GM15510 (cell line): ENCODE measurements around the gene CDK14.

Source experiments
- POLR2A ChIP-seq: IDR thresholded peaks from 3 replicates; pipeline ENCODE4 v1.6.1; 2011; ENCODE audit warnings: borderline replicate concordance; ENCODE audit not compliant: insufficient read length; ENCODE audit errors: extremely low read depth

CDK14 gene

DNA sequence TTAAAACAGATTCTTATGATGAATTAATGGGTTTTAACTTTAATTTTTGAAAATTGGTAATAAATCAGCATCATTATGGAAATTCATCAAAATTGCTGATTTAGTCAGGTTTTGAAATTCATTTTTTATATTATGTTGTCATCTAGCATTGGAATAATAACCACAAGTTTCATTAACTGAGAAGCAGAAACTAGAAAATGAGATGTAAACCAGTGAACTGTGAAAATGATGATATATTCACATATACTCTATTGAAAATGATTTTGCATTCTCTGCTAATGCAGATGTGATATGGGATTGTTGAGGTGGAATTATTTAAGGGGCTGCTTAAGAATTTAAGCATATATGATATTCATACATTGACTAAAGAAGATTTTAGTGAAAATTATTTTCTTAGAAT is 352.0 kb downstream of the CDK14 start:
- no peak for TF ChIP-seq POLR2A

DNA sequence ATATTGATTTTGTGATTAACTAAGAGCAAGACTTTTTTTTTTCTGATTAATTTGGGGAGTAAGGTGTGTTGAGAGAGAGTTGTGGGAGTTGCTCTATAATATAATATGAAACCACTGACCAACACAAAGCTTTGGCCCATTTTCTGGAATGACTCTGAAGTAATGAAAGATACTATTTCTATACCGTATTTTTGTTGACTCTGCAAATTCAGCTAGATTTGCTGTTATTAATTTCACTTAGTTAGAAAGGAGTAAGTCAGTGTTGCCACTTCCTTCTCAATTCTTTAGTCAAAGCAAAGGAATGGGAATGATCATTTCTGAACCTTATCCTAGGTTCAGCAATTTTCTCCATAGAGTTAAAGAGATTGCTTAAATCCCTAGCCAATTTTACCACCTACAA is 355.1 kb downstream of the CDK14 start:
- no peak for TF ChIP-seq POLR2A

DNA sequence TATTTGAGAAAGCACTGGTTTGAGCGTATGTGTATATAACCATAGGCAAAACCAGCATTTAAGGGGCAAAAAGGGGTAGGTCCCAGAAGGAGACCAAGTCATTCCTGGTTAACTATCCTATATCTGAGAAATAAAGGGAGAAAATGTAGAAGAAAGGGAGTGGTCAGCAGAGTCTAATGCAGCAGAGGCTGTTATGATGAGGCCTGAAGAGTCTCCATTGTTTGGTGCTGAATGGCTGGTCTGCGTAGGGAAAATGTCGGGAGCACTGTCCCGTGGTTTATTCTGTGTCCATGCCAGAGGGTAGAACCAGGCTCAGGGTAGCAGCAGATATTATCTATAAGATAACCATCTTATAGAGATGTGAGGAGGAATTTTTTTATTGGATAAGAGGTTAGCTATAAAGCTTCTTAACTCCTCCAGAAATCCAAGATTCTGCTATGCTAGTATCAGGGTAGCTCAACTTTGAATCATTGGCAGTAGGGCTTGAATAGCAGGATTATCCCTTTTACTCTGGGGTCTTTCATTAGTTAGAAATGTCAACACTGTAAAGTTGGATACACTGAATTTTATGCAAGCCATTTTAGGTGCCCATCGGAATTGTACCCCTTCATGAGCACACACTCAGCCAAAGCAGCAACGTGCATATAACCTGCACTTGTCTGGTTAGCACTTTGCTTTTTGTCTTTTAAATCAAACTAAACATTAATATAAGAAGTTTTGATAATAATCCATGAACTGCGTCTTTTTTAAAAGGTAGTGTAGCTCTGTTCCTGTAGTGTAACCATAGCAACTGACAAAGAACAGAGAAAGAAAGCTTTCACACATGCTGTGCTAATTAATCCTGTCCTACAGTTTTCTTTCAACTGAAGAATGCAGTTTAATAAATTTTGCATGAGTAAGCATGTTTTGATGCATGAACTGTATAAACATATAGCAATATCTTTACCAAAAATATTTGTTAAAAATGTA is 356.1 kb downstream of the CDK14 start:
- no peak for TF ChIP-seq POLR2A

DNA sequence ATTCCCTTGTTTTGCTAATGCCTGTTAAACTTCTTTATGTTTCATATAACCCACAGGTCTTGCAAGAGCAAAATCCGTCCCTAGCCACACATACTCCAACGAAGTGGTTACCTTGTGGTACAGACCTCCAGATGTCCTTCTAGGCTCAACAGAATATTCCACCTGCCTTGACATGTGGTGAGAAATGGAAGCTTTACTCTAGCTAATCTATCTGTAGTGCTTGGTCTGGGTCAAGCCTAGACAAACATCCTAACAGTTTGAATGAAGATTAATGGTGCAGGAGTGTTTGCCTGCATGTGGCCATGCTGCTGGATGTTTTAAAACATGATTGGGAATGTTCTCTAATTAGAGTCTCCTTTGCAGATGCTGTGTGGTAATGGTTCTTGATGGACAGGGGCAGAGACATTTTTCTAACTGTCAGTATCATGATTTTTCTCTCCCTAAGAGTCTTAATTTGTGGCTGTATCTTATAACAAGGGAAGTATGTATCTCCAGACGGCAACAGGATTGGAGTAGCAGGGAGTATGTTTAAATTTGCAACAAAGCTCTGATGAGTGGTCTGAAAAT is 359.6 kb downstream of the CDK14 start:
- TF ChIP-seq POLR2A = no peak

DNA sequence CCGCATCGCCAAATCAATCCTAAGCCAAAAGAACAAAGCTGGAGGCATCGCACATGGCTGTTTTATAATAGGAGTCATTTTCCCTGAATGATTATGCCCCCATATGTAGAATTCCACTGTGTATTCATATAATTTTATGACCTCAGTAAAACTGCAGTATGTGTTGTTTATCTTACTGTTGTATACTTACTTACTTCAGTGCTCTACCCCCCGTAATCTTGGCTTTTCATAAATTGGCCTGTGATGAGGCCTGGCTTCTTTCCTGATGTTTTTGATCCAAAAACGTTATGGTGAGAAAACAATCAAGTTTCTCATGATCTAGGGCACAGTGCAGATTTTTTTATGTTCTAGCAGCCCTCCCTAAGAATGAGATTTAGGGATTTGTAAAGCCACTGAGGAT is 361.8 kb downstream of the CDK14 start:
- no peak for TF ChIP-seq POLR2A

DNA sequence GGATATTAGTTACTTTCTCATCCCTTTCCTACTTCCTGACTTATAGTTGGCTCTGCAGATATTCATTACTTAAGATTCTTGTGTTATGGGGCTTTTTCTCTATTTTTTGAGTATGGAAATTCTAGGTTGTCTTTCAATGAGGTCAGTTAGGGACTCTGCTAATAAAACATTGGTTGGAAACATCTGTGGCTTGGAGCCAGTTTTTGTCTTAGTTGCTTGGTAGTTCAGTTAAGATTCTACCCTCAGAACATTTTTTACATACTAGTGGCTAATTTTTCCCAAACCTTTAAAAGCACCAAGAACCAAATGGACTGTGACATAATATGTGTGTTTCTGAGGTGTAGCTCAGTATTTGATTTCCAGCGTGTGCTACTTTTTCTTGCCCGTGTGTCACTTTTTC is 362.5 kb downstream of the CDK14 start:
- TF ChIP-seq POLR2A = no peak

DNA sequence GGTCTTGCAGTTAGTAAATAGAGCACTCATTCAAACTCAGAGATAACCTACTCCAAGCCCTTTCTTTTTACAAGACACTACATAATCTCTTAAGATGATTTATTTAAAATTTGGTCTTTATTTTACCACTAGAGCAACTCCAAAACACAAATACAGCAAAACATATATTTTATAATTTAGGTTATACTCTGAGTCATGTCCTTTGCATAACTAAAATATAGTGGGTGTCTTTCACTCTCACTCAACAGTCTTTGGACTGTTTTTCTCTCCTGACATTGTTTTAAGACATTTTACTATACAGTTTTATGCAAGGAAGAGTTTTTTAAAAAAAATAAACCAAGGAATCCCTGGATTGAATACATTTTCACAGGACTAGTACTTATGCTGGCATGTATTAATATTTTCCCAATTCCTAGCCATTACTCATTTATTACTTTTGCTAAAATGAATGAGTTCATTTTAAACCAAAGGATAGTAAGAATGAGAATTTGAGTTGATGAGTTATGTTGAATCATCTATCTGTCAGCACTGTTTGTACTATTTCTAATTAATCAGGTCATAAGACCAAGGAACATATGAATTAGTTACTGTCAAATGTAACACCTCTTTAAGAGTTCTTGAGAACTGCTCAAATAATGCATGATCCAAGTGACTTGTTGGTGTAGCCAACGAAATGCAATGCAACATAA is 365.1 kb downstream of the CDK14 start:
- no peak for TF ChIP-seq POLR2A

DNA sequence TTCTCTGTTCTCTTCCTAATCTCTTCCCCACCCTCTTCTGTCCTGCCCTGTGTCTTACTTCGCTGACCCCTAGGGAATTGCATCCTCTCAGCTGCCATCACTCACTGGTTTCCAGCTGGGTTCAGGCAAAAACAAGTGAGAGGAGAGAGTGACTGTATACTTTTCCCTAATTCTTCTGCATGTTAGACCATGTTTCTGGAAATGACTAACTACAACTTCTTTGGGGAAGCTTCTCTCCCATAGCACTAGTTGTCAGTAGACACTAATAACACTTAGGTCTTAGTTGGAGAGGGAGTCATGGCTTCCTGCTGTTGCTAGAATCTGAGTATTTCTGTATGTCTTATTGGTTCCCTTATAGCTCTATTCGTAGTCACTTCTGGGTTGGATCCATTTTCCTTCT is 369.1 kb downstream of the CDK14 start:
- TF ChIP-seq POLR2A = no peak

DNA sequence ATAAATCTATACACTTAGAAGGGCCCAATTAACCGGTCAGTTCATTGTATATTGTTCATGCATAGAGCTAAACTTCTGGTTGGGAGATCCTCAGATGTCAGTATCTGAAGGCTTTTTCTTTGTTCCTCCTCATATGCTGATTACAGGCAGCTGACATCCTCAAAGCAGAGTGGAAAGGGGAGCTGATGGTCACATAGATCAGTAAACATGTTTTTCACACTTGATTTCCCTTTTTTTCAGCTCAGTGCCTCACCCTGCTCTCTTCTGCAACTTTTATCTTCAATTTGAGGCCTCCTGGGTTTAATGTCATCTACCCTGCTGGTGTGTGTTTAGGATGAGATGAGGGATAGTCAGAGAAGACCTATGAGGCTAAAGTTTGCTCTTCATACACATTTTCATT is 370.2 kb downstream of the CDK14 start:
- TF ChIP-seq POLR2A = no peak

DNA sequence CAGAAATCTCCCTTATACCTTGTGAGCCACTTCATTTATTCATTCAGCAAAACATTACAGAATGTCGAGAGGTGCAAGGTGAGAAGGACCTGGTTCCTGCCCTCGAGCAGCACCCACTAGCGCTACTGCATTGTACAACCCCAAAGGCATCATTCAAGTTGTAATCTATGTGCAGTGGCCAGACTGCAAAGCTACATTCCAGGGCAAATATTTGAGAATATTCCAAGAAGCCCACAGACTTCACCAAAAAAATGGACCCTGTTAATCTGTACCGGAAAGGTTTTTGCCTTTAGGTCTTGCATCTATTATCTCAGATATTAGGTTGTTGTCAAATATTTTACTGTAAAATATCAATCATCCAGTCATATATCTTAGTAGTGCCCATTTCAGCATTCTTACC is 372.8 kb downstream of the CDK14 start:
- TF ChIP-seq POLR2A = no peak

DNA sequence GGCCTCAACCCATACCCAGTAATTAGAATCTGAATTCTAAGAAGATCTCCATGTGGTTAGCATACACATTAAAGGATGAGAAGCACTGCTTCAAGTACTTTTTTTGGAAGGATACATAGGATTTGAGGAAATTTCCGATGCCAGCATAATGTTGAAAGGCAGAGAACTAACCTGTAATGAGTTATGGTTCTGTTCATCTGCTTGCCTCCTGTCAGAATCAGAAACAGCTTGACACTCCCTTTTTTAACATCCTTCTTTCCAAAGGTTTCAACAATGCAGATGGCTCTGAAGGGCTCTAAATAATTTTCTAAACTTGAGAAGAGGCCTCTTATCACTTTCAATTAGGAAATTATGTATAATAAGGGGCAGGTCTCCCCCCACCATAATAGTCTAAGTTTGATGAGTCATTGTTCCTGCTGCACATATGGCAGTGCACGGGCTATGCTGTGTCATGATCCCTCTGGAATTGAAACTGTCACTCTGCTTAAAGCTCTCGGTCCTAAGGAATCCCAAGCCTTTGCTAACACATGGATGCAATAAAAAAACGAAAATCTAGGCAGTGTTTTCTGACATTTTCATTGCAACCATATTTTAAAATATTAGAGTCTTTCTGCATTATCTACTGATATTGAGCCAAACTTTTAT is 376.9 kb downstream of the CDK14 start:
- TF ChIP-seq POLR2A = no peak

DNA sequence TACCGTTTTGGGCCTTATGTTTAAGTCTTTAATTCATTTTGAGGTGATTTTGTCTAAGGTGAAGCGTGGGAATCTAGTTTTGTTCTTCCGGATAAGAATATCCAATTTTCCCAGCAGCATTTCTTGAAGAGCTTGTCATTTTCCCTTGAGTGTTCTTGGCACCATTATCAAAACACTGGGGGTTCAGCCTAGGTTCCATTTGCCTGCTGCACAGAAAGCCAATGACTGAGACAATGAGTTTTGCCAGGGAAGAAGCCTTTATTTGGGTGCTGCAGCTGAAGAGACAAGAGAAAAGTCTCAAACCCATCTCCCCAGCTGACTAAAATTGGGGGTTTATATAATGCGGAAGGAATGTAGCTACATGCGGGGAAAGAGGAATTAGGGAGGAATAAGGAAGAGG is 380.9 kb downstream of the CDK14 start:
- TF ChIP-seq POLR2A = no peak

DNA sequence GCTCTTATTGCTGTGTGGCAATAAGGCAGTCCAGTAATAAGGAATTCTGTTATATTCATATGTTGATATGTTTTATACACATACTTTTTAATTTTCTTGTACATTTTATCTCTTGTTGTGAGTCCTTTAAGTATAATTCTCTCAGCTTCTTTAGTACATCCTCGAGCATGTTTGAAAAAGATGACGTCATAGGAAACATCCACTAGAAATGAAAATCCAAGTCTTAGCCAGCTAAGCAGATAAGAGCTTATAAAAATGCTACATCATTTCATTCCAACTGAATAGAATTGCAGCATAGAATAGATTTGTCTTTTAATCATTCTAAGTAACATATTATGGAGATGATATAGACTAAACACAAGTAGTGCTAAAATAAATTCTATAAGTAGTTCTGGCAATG is 384.4 kb downstream of the CDK14 start:
- TF ChIP-seq POLR2A = no peak

DNA sequence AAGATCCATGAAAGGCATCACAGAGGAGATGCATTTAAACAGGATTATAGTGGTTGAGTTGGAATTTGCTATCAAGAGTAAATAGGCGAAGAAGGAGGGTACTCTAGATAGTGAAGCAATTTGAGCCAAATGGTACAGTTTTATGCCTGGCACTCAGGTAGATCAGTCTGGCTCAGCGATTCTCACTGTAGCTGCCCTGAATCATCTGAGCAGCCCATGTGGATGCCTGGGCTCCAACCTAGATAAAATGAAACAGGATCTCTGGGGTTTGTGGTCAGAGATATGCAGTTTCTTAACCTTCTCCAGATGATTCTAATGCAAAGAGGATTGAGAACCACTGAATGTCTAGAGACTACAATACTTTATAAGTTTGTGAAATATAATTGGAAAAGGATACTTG is 386.1 kb downstream of the CDK14 start:
- TF ChIP-seq POLR2A = no peak

DNA sequence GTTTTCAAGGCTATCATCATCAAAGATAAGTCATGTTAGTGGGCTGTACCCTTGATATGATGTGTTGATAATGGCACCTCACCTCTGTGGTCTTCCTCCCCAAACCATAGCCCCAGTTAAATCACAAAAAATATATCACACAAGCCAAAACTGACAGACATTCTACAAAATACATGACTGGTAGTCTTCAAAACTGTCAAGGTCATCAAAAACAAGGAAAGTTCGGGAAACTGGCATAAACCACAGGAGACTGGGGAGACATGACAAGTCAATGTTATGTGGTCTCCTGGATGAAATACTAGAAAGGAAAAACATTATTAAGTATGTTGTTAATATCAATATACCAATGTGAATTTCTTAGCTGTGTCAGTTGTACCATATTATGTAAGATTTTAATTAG is 388.6 kb downstream of the CDK14 start:
- no peak for TF ChIP-seq POLR2A

DNA sequence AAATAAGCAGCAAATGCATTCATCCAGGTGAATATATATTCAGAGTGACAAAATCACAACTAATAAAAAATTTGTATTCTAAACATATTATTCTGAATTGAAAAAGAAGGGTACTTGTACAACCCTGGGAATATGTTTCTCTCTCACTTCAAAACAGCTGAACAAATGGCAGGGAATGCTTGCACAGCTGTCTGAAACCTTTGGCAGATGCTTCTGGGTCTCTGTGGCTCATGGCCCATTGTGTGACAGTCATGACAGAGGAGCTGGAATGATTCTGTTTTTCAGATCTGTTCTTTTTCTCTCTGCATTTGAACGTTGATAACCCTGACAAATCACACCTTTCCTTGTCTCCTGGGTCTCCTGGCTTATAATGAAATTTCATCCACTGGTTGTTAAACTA is 392.4 kb downstream of the CDK14 start:
- no peak for TF ChIP-seq POLR2A
